Liver (tissue), 3 donors: ENCODE results near the gene SAMD4B.

Source experiments
- ATF3 ChIP-seq: IDR thresholded peaks from 2 replicates; pipeline ENCODE4 v1.6.1; 2016; ENCODE audit warnings: antibody characterized with exemption
- CTCF ChIP-seq: fragments of 150-350 bp; IDR thresholded peaks from 2 replicates; pipeline ENCODE4 v1.5.1; 2017; ENCODE audit warnings: improper control_type of control experiment, low read depth, low read length; ENCODE audit not compliant: missing input control
- FOXA1 ChIP-seq: IDR thresholded peaks from 2 replicates; pipeline ENCODE4 v1.6.1; 2016; ENCODE audit warnings: antibody characterized with exemption
- GABPA ChIP-seq, 2 donors: IDR thresholded peaks in 1 of 2; conservative IDR thresholded peaks in 1 of 2; 2 replicates each; pipeline ENCODE4 v1.6.1; 2016; ENCODE audit warnings: antibody characterized with exemption in 2 of 2, mild to moderate bottlenecking in 1 of 2, moderate library complexity in 1 of 2
- HNF4G ChIP-seq: IDR thresholded peaks from 2 replicates; pipeline ENCODE4 v1.6.1; 2016; ENCODE audit warnings: antibody characterized with exemption
- JUND ChIP-seq, 2 donors: IDR thresholded peaks; 2 replicates each; pipeline ENCODE4 v1.6.1; 2016; ENCODE audit warnings: antibody characterized with exemption in 2 of 2
- MAX ChIP-seq: IDR thresholded peaks from 2 replicates; pipeline ENCODE4 v1.6.1; 2016; ENCODE audit warnings: antibody characterized with exemption
- RAD21 ChIP-seq, 2 donors: IDR thresholded peaks; 2 replicates each; pipeline ENCODE4 v1.6.1; 2016; ENCODE audit warnings: antibody characterized with exemption in 2 of 2, mild to moderate bottlenecking in 2 of 2
- SP1 ChIP-seq: IDR thresholded peaks from 2 replicates; pipeline ENCODE4 v1.6.1; 2018; ENCODE audit warnings: antibody characterized with exemption, mild to moderate bottlenecking
- TAF1 ChIP-seq: conservative IDR thresholded peaks from 2 replicates; pipeline ENCODE4 v1.6.1; 2016; ENCODE audit warnings: antibody characterized with exemption, mild to moderate bottlenecking
- YY1 ChIP-seq: IDR thresholded peaks from 2 replicates; pipeline ENCODE4 v1.6.1; 2016; ENCODE audit warnings: antibody characterized with exemption, mild to moderate bottlenecking
- ZBTB33 ChIP-seq: IDR thresholded peaks from 2 replicates; pipeline ENCODE4 v1.6.1; 2016; ENCODE audit warnings: antibody characterized with exemption
- TF ChIP-seq, protein P1 (sequence below): IDR thresholded peaks from 2 replicates; pipeline ENCODE4 v1.6.1; 2016; ENCODE audit warnings: antibody characterized with exemption, mild to moderate bottlenecking
- donor health status: healthy.
- donor health status: healthy.

DNA sequence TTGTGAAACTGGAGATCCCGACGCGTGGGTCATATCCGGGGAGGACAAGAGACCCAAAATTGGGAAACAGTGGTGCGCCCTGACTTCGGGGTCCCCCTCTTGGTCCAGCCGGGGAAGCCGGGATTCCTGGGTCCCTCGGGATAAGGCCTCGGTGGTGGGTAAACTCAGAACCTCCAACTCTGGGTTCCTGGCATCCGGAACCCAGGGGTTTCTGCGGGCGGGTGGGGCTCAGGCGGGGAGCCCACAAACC is 65.1 kb downstream of the SAMD4B start:
- TF ChIP-seq CTCF (no peak), ATF3 (no peak), YY1 (no peak), SP1 (no peak), MAX (no peak), GABPA (IDR thresholded peaks at IDR 0.05 in 1 of 2, conservative IDR thresholded peaks at IDR 0.05 in 1 of 2) (no peak), ZBTB33 (no peak), JUND (IDR thresholded peaks at IDR 0.05) (no peak), RAD21 (IDR thresholded peaks at IDR 0.05) (no peak), FOXA1 (no peak), TAF1 (no peak), HNF4G (no peak)
- TF ChIP-seq, protein P1, sequence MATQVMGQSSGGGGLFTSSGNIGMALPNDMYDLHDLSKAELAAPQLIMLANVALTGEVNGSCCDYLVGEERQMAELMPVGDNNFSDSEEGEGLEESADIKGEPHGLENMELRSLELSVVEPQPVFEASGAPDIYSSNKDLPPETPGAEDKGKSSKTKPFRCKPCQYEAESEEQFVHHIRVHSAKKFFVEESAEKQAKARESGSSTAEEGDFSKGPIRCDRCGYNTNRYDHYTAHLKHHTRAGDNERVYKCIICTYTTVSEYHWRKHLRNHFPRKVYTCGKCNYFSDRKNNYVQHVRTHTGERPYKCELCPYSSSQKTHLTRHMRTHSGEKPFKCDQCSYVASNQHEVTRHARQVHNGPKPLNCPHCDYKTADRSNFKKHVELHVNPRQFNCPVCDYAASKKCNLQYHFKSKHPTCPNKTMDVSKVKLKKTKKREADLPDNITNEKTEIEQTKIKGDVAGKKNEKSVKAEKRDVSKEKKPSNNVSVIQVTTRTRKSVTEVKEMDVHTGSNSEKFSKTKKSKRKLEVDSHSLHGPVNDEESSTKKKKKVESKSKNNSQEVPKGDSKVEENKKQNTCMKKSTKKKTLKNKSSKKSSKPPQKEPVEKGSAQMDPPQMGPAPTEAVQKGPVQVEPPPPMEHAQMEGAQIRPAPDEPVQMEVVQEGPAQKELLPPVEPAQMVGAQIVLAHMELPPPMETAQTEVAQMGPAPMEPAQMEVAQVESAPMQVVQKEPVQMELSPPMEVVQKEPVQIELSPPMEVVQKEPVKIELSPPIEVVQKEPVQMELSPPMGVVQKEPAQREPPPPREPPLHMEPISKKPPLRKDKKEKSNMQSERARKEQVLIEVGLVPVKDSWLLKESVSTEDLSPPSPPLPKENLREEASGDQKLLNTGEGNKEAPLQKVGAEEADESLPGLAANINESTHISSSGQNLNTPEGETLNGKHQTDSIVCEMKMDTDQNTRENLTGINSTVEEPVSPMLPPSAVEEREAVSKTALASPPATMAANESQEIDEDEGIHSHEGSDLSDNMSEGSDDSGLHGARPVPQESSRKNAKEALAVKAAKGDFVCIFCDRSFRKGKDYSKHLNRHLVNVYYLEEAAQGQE, result no peak
